ENCODE measurements around the gene RANBP3. TPM values are rescaled to one million over a fixed set of nuclear protein-coding genes. Genes with fewer than 3 reads are reported as not detected.
A peak's percentile ranks its signal among the peaks of the same experiment; 100 is the strongest.

Gene RANBP3
- total RNA-seq, 2 donors from 2014 or later, result 77.4 to 81.4 TPM

DNA sequence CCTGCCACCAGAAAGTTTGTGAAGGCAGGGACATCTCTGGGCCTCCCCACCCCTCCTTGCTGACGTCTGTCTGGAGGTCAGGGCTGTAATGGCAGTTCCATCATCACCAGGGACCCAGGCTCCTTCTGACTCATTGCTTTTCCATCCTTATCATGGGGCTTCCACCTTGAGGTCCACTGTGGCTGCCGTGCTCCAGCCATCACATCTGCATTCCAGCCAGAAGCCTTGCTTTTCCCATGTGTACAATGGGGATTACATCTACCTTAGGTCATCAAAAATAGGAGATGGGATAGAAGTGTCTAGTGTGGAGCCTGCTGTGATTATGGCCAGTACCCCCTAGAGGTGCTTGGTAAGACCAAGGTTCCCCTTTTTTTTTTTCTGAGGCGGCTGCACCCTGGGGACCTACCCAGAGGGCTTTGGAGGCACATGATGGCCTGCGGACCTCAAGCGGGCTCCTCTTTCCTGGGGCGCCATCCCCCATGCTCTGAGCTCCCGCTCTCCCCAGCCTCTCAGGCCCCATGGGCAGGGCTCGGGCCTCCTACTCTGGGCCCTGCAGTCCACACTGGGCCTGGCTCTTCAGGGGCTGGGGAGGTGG is 13.4 kb upstream of the RANBP3 start:
- DNase-seq, result no peak
- Mint-ChIP-seq H3K4me3 (no peak overlapping the region), H3K27ac (no peak overlapping the region), H3K9me3 (peaks cover 5% of the 10 kb centered on the region), H3K27me3 (ENCODE audit: insufficient read depth) (peaks cover 5% of the 10 kb centered on the region), H3K4me1 (peaks cover 6% of the 10 kb centered on the region), H3K36me3 (ENCODE audit: low read depth) (no peaks in the 10 kb centered on the region)
- Histone ChIP-seq H3K27me3 (ENCODE audit: control insufficient read depth, insufficient read depth, low read length, poor library complexity, severe bottlenecking) (no peaks in the 10 kb centered on the region), H3K4me3 (ENCODE audit: low read length) (no peak overlapping the region), H3K36me3 (ENCODE audit: control insufficient read depth, insufficient read depth, low read length) (no peaks in the 10 kb centered on the region), H3K27ac (ENCODE audit: low read depth, low read length) (no peak overlapping the region), H3K4me1 (ENCODE audit: control insufficient read depth, insufficient read depth, low read length) (no peaks in the 10 kb centered on the region), H3K9me3 (ENCODE audit: control insufficient read depth, low read length) (no peaks in the 10 kb centered on the region), H3K9ac (ENCODE audit: extremely low read depth, low read length, poor library complexity, severe bottlenecking) (no peak overlapping the region)
- 94 to 95% methylated on average over 2 to 8 of the region's 8 CpGs for WGBS, 2 experiments (ENCODE audit: insufficient coverage in 1 of 2, insufficient read length in 1 of 2)
- TF ChIP-seq, protein P1, sequence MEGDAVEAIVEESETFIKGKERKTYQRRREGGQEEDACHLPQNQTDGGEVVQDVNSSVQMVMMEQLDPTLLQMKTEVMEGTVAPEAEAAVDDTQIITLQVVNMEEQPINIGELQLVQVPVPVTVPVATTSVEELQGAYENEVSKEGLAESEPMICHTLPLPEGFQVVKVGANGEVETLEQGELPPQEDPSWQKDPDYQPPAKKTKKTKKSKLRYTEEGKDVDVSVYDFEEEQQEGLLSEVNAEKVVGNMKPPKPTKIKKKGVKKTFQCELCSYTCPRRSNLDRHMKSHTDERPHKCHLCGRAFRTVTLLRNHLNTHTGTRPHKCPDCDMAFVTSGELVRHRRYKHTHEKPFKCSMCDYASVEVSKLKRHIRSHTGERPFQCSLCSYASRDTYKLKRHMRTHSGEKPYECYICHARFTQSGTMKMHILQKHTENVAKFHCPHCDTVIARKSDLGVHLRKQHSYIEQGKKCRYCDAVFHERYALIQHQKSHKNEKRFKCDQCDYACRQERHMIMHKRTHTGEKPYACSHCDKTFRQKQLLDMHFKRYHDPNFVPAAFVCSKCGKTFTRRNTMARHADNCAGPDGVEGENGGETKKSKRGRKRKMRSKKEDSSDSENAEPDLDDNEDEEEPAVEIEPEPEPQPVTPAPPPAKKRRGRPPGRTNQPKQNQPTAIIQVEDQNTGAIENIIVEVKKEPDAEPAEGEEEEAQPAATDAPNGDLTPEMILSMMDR (conservative IDR thresholded peaks at IDR 0.05), result no peak

DNA sequence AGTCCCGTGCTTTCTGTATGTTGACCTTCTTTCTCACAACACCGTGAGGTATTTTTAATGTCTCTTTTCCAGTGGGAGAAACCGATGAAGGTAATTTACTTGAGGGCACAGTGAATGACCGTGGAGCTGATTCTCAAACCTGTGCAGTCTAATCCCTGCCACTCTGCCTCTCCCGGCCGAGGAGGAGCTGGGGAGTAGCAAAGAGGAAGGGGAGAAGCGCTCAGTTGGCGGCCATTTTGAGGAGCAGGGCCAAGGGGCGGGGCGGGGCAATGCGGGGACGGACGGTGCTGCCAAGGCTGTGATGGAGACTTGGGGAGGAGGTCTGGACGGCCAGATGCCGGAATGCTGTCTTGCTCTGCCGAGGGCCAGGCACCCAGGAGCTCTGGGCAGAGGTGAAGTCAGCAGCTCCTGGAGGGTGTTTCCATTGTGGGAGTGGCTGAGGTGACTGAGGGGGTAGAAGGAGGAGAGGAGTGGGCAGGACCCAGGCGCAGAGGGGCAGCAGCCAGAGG is 12.4 kb upstream of the RANBP3 start:
- TF ChIP-seq, protein P1 (conservative IDR thresholded peaks at IDR 0.05), result no peak
- Histone ChIP-seq H3K4me1 (ENCODE audit: control insufficient read depth, insufficient read depth, low read length) (no peaks in the 10 kb centered on the region), H3K4me3 (ENCODE audit: low read length) (no peak overlapping the region), H3K9me3 (ENCODE audit: control insufficient read depth, low read length) (no peaks in the 10 kb centered on the region), H3K36me3 (ENCODE audit: control insufficient read depth, insufficient read depth, low read length) (no peaks in the 10 kb centered on the region), H3K27me3 (ENCODE audit: control insufficient read depth, insufficient read depth, low read length, poor library complexity, severe bottlenecking) (no peaks in the 10 kb centered on the region), H3K27ac (ENCODE audit: low read depth, low read length) (no peak overlapping the region), H3K9ac (ENCODE audit: extremely low read depth, low read length, poor library complexity, severe bottlenecking) (no peak overlapping the region)
- peaks cover 5% of the 10 kb centered on the region for H3K9me3 Mint-ChIP-seq
- H3K27ac Mint-ChIP-seq, result no peak overlapping the region
- DNase-seq, result peak; percentile 86
- peaks cover 7% of the 10 kb centered on the region for H3K27me3 Mint-ChIP-seq (ENCODE audit: insufficient read depth)
- 92 to 93% methylated on average over 10 to 17 of the region's 17 CpGs for WGBS, 2 experiments (ENCODE audit: insufficient coverage in 1 of 2, insufficient read length in 1 of 2)
- H3K4me1 Mint-ChIP-seq, result peaks cover 6% of the 10 kb centered on the region
- H3K4me3 Mint-ChIP-seq, result peak overlapping the region; percentile 20
- H3K36me3 Mint-ChIP-seq (ENCODE audit: low read depth), result no peaks in the 10 kb centered on the region

DNA sequence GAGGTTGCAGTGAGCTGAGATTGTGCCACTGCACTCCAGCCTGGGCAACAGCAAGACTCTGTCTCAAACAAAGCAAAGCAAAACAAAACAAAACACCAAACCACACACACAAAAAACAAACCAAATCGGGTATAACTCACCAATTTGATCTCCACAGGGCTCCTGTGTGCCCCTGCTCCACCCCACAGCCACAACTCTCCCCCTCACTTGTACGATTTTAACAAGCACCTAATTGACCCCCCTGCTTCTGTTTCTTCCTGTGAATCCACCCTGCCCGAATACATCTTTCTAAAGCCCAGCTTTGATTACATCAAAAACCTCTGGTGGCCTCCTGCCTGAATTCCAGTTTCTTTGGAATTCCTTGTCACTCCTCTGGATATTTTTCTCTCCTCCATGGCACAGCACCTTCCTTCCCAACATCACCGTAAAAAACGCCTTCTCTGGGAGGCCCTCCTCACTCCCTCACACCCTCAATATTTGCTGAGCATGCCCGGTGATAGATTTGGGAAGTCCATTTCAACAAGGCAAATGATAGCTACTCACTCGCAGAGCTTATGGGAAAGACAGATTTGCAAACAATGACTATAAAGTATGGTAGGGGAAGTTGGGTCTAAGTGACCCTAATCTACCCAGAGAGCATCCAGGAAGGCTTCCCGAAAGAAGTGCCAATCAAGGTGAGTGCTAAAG is 11.6 kb upstream of the RANBP3 start:
- Histone ChIP-seq H3K9ac (ENCODE audit: extremely low read depth, low read length, poor library complexity, severe bottlenecking) (no peak overlapping the region), H3K36me3 (ENCODE audit: control insufficient read depth, insufficient read depth, low read length) (no peaks in the 10 kb centered on the region), H3K27me3 (ENCODE audit: control insufficient read depth, insufficient read depth, low read length, poor library complexity, severe bottlenecking) (no peaks in the 10 kb centered on the region), H3K9me3 (ENCODE audit: control insufficient read depth, low read length) (no peaks in the 10 kb centered on the region), H3K4me1 (ENCODE audit: control insufficient read depth, insufficient read depth, low read length) (no peaks in the 10 kb centered on the region), H3K4me3 (ENCODE audit: low read length) (no peak overlapping the region), H3K27ac (ENCODE audit: low read depth, low read length) (no peak overlapping the region)
- DNase-seq, result no peak
- TF ChIP-seq, protein P1 (conservative IDR thresholded peaks at IDR 0.05), result no peak
- Mint-ChIP-seq H3K36me3 (ENCODE audit: low read depth) (no peaks in the 10 kb centered on the region), H3K4me1 (peaks cover 6% of the 10 kb centered on the region), H3K4me3 (no peak overlapping the region), H3K27ac (no peak overlapping the region), H3K27me3 (ENCODE audit: insufficient read depth) (peaks cover 7% of the 10 kb centered on the region), H3K9me3 (peaks cover 5% of the 10 kb centered on the region)
- WGBS, 2 experiments (ENCODE audit: insufficient coverage in 1 of 2, insufficient read length in 1 of 2), result 80 to 88% methylated on average over 6 to 8 of the region's 8 CpGs

All from endodermal cell (in vitro differentiated cells).